Liver (tissue), 9 donors: ENCODE results near the gene ERC2. TPM values are rescaled to one million over a fixed set of nuclear protein-coding genes. Genes with fewer than 3 reads are reported as not detected.

ENCODE experiments used
- DNase-seq: peaks from one replicate; pipeline ENCODE4 v3.0.0-alpha.2; 2017; ENCODE audit warnings: low spot score
- H3K27ac ChIP-seq, 2 donors: one replicate each; pipeline ENCODE4 v1.7.0; 2013; ENCODE audit warnings: inconsistent platforms in 2 of 2, low read length in 2 of 2, control low read depth in 1 of 2, low read depth in 1 of 2, mild to moderate bottlenecking in 1 of 2
- H3K27me3 ChIP-seq, 4 donors: one replicate each; pipeline versions ENCODE4 v1.6.1 to v1.7.0; 2013; ENCODE audit warnings: low read length in 3 of 4, inconsistent platforms in 1 of 4, mild to moderate bottlenecking in 1 of 4, moderate library complexity in 1 of 4; ENCODE audit not compliant: control insufficient read depth in 4 of 4, insufficient read depth in 4 of 4
- H3K36me3 ChIP-seq, 4 donors: one replicate each; pipeline versions ENCODE4 v1.6.1 to v1.7.0; 2013; ENCODE audit warnings: low read length in 3 of 4, mild to moderate bottlenecking in 3 of 4, low read depth in 1 of 4, moderate library complexity in 1 of 4; ENCODE audit not compliant: control insufficient read depth in 4 of 4, insufficient read depth in 3 of 4
- H3K4me1 ChIP-seq, 4 donors: one replicate each; pipeline versions ENCODE4 v1.6.1 to v1.7.0; 2013; ENCODE audit warnings: low read length in 3 of 4, mild to moderate bottlenecking in 3 of 4, moderate library complexity in 1 of 4; ENCODE audit not compliant: control insufficient read depth in 4 of 4, insufficient read depth in 4 of 4
- H3K4me3 ChIP-seq, 3 donors: one replicate each; pipeline versions ENCODE4 v1.6.1 to v1.7.0; 2013; ENCODE audit warnings: low read length in 3 of 3, control low read depth in 1 of 3, low read depth in 1 of 3, mild to moderate bottlenecking in 1 of 3
- H3K9ac ChIP-seq, 2 donors: one replicate each; pipeline ENCODE4 v1.7.0; 2013; ENCODE audit warnings: low read length in 2 of 2, mild to moderate bottlenecking in 2 of 2, moderate library complexity in 2 of 2, control low read depth in 1 of 2, low read depth in 1 of 2
- H3K9me3 ChIP-seq, 4 donors: one replicate each; pipeline versions ENCODE4 v1.6.1 to v1.7.0; 2013; ENCODE audit warnings: low read length in 3 of 4; ENCODE audit not compliant: control insufficient read depth in 4 of 4
- ATF3 ChIP-seq: IDR thresholded peaks from 2 replicates; pipeline ENCODE4 v1.6.1; 2016; ENCODE audit warnings: antibody characterized with exemption
- CTCF ChIP-seq: fragments of 150-350 bp; IDR thresholded peaks from 2 replicates; pipeline ENCODE4 v1.5.1; 2017; ENCODE audit warnings: improper control_type of control experiment, low read depth, low read length; ENCODE audit not compliant: missing input control
- EGR1 ChIP-seq, 2 donors: IDR thresholded peaks; 2 replicates each; pipeline ENCODE4 v1.6.1; 2016 to 2018; ENCODE audit warnings: antibody characterized with exemption in 2 of 2, low read depth in 2 of 2
- FOXA1 ChIP-seq: IDR thresholded peaks from 2 replicates; pipeline ENCODE4 v1.6.1; 2016; ENCODE audit warnings: antibody characterized with exemption
- FOXA2 ChIP-seq: IDR thresholded peaks from 2 replicates; pipeline ENCODE4 v1.6.1; 2016; ENCODE audit warnings: antibody characterized with exemption
- GABPA ChIP-seq, 2 donors: IDR thresholded peaks in 1 of 2; conservative IDR thresholded peaks in 1 of 2; 2 replicates each; pipeline ENCODE4 v1.6.1; 2016; ENCODE audit warnings: antibody characterized with exemption in 2 of 2, mild to moderate bottlenecking in 1 of 2, moderate library complexity in 1 of 2
- HNF4A ChIP-seq, 2 donors: conservative IDR thresholded peaks; 2 replicates each; pipeline ENCODE4 v1.6.1; 2016; ENCODE audit warnings: antibody characterized with exemption in 2 of 2, mild to moderate bottlenecking in 2 of 2
- HNF4G ChIP-seq: IDR thresholded peaks from 2 replicates; pipeline ENCODE4 v1.6.1; 2016; ENCODE audit warnings: antibody characterized with exemption
- JUND ChIP-seq, 2 donors: IDR thresholded peaks; 2 replicates each; pipeline ENCODE4 v1.6.1; 2016; ENCODE audit warnings: antibody characterized with exemption in 2 of 2
- MAX ChIP-seq: IDR thresholded peaks from 2 replicates; pipeline ENCODE4 v1.6.1; 2016; ENCODE audit warnings: antibody characterized with exemption
- NR2F2 ChIP-seq: IDR thresholded peaks from 2 replicates; pipeline ENCODE4 v1.6.1; 2016; ENCODE audit warnings: antibody characterized with exemption
- RAD21 ChIP-seq, 2 donors: IDR thresholded peaks; 2 replicates each; pipeline ENCODE4 v1.6.1; 2016; ENCODE audit warnings: antibody characterized with exemption in 2 of 2, mild to moderate bottlenecking in 2 of 2
- REST ChIP-seq: IDR thresholded peaks from 2 replicates; pipeline ENCODE4 v1.6.1; 2016; ENCODE audit warnings: antibody characterized with exemption, mild to moderate bottlenecking
- RXRA ChIP-seq, 2 donors: IDR thresholded peaks; 2 replicates each; pipeline ENCODE4 v1.6.1; 2017 to 2018; ENCODE audit warnings: antibody characterized with exemption in 2 of 2, mild to moderate bottlenecking in 1 of 2
- SP1 ChIP-seq: IDR thresholded peaks from 2 replicates; pipeline ENCODE4 v1.6.1; 2018; ENCODE audit warnings: antibody characterized with exemption, mild to moderate bottlenecking
- TAF1 ChIP-seq: conservative IDR thresholded peaks from 2 replicates; pipeline ENCODE4 v1.6.1; 2016; ENCODE audit warnings: antibody characterized with exemption, mild to moderate bottlenecking
- YY1 ChIP-seq: IDR thresholded peaks from 2 replicates; pipeline ENCODE4 v1.6.1; 2016; ENCODE audit warnings: antibody characterized with exemption, mild to moderate bottlenecking
- WGBS: extraction: QIAGEN DNeasy Blood & Tissue Kit; methylation state at CpG from one replicate; pipeline ENCODE4 v1.1.7; 2013; 5-methylcytosine and 5-hydroxymethylcytosine counted together
- polyA plus RNA-seq, 2 donors: library from polyadenylated mRNA; stranded (reverse) in 1 of 2; unstranded in 1 of 2; fragments of 200-250 nt in 1 of 2; fragments of >200 nt in 1 of 2; fragmentation: Nextera tagmentation in 1 of 2; extraction: Ambion mirVana in 1 of 2; gene quantifications; one replicate each; pipeline versions ENCODE4 v1.2.1 to v1.2.3, GENCODE V29; 2013 to 2015
- total RNA-seq, 2 donors: library from RNA; depleted of rRNA; stranded (reverse); fragments of >200 nt; gene quantifications; one replicate each; pipeline ENCODE4 v1.2.3, GENCODE V29; 2014
- TF ChIP-seq, protein P1 (sequence below): IDR thresholded peaks from 2 replicates; pipeline ENCODE4 v1.6.1; 2016; ENCODE audit warnings: antibody characterized with exemption
- donor health status: healthy.
- donor health status: healthy.
- donor health status: healthy.
- donor health status: healthy.
- donor health status: healthy.

ERC2 gene
- total and polyA plus RNA-seq, 4 donors = 0.14 to 0.25 TPM; not detected in 2

DNA sequence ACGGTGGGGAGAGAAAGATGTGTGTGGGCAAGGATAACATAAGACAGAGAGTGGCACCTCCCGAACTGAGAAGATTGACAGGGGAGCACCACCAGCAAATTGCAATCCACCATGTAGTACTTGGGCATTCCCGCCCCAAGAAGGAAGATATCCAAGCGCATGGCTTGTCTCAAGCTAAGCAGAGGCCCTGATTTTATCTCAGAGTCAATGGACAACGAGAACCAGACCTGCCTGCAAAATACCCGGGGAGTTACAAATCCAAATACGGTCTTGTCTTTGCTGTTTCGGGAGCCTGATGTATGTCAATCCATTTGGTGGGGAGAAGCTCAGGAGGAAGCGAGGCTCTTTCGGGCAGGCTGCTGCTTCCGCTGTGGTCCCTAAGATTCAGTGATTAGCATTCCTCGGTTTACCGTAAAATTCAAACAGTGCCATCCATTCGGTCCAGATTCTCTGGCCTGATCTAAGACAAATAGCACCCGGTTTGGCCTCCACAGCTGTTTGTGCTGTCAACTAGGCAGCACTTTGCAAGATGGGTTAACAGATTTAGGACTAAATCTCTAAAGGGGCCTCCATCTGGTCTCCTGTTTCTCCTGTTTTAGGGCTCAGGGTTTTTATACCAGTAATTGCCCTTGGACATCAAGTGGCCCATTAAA, 883.4 kb downstream of the ERC2 start:
- TF ChIP-seq MAX (no peak), FOXA1 (no peak), FOXA2 (no peak), SP1 (no peak), RXRA (IDR thresholded peaks at IDR 0.05) (no peak), HNF4G (no peak), ATF3 (no peak), TAF1 (no peak), HNF4A (conservative IDR thresholded peaks at IDR 0.05) (no peak), REST (no peak), JUND (IDR thresholded peaks at IDR 0.05) (no peak), RAD21 (IDR thresholded peaks at IDR 0.05) (no peak), EGR1 (IDR thresholded peaks at IDR 0.05; ENCODE audit: low read depth in 2 of 2) (no peak), NR2F2 (no peak), GABPA (IDR thresholded peaks at IDR 0.05 in 1 of 2, conservative IDR thresholded peaks at IDR 0.05 in 1 of 2) (no peak), CTCF (no peak), YY1 (no peak)
- TF ChIP-seq, protein P1, sequence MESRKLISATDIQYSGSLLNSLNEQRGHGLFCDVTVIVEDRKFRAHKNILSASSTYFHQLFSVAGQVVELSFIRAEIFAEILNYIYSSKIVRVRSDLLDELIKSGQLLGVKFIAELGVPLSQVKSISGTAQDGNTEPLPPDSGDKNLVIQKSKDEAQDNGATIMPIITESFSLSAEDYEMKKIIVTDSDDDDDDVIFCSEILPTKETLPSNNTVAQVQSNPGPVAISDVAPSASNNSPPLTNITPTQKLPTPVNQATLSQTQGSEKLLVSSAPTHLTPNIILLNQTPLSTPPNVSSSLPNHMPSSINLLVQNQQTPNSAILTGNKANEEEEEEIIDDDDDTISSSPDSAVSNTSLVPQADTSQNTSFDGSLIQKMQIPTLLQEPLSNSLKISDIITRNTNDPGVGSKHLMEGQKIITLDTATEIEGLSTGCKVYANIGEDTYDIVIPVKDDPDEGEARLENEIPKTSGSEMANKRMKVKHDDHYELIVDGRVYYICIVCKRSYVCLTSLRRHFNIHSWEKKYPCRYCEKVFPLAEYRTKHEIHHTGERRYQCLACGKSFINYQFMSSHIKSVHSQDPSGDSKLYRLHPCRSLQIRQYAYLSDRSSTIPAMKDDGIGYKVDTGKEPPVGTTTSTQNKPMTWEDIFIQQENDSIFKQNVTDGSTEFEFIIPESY = no peak
- H3K27ac ChIP-seq = no peak overlapping the region
- 92% methylated on average over 15 of the region's 15 CpGs for WGBS
- no peaks in the 10 kb centered on the region for H3K27me3 ChIP-seq
- no peak for DNase-seq
- H3K9me3 ChIP-seq = no peaks in the 10 kb centered on the region
- peaks cover 10 to 22% (median 19%) of the 10 kb centered on the region in 4 donors for H3K4me1 ChIP-seq
- no peak overlapping the region for H3K4me3 ChIP-seq
- no peaks in the 10 kb centered on the region for H3K36me3 ChIP-seq
- no peak overlapping the region for H3K9ac ChIP-seq
